Endothelial cell of umbilical vein (primary cell): ENCODE results near the gene VIT. TPM values are rescaled to one million over a fixed set of nuclear protein-coding genes. Genes with fewer than 3 reads are reported as not detected.

Source experiments
- BruUV-seq: library from RNA; stranded (reverse); fragments of 400-500 nt; replicated peaks from 2 replicates; lab custom pipeline; 2021; lab: Mats Ljungman, UMichigan
- CTCF ChIA-PET: fragments of 300-600, 350-600 bp; sonication (Branson Sonifier 250); formaldehyde crosslinking; loops from one replicate; lab custom pipeline; 2021; ENCODE audit warnings: antibody characterized with exemption, inconsistent platforms; lab: Charles Lee
- POLR2A ChIA-PET: fragments of 300-600, 350-600 bp; sonication (Branson Sonifier 250); formaldehyde crosslinking; loops from one replicate; lab custom pipeline; 2021; ENCODE audit warnings: antibody characterized with exemption, inconsistent platforms; lab: Charles Lee
- DNase-seq: peaks from one replicate; pipeline ENCODE4 v3.0.0-alpha.2; 2011; ENCODE audit warnings: low read depth, low spot score
- FAIRE-seq: peaks from 2 replicates; lab custom pipeline; 2011; peaks lifted over from hg19 to GRCh38; lab: Jason Lieb, UNC
- H2AFZ ChIP-seq: 2 replicates; pipeline ENCODE4 v1.6.0; 2012; ENCODE audit warnings: low read depth, low read length, control low read depth, inconsistent platforms
- H3K27ac ChIP-seq: 2 replicates; pipeline ENCODE4 v1.5.1; 2011; ENCODE audit warnings: low read depth, mild to moderate bottlenecking, control low read depth, low read length, moderate library complexity; ENCODE audit not compliant: insufficient read depth
- H3K27me3 ChIP-seq, 2 experiments: 2 replicates each; pipeline versions ENCODE4 v1.6.0 to v1.6.1; 2011; ENCODE audit warnings: low read length in 2 of 2, mixed read lengths in 1 of 2; ENCODE audit not compliant: control insufficient read depth in 2 of 2, insufficient read depth in 2 of 2
- H3K36me3 ChIP-seq, 2 experiments: 2 replicates in 1 of 2; 3 replicates in 1 of 2; pipeline ENCODE4 v1.5.1; 2011; ENCODE audit warnings: low read length in 2 of 2, mild to moderate bottlenecking in 1 of 2, moderate library complexity in 1 of 2; ENCODE audit not compliant: control insufficient read depth in 2 of 2, insufficient read depth in 2 of 2; ENCODE audit errors: extremely low read depth in 1 of 2
- H3K4me1 ChIP-seq: 3 replicates; pipeline ENCODE4 v1.5.1; 2011; ENCODE audit warnings: mild to moderate bottlenecking, low read length; ENCODE audit not compliant: control insufficient read depth, insufficient read depth; ENCODE audit errors: extremely low read depth
- H3K4me2 ChIP-seq: 2 replicates; pipeline ENCODE4 v1.6.1; 2011; ENCODE audit warnings: low read length, control low read depth, mixed read lengths; ENCODE audit not compliant: insufficient read depth
- H3K4me3 ChIP-seq, 3 experiments: fragments of 200-600 bp in 1 of 3; sonication (generic), shearing (Covaris generic) in 1 of 3; replicated peaks in 1 of 3; 2 replicates each; pipeline ENCODE4 v1.5.1; 2011 to 2016; ENCODE audit warnings: control low read depth in 3 of 3, low read length in 3 of 3, mild to moderate bottlenecking in 2 of 3, inconsistent platforms in 1 of 3, low read depth in 1 of 3, moderate library complexity in 1 of 3; ENCODE audit not compliant: insufficient read depth in 1 of 3
- H3K79me2 ChIP-seq: 2 replicates; pipeline ENCODE4 v1.6.0; 2012; ENCODE audit warnings: low read length, inconsistent platforms; ENCODE audit not compliant: control insufficient read depth, insufficient read depth
- H3K9ac ChIP-seq: replicated peaks from 2 replicates; pipeline ENCODE3; 2011; ENCODE audit warnings: low read length, control low read depth; ENCODE audit not compliant: insufficient read depth; ENCODE audit errors: extremely low read depth
- H3K9me1 ChIP-seq: replicated peaks from 3 replicates; pipeline ENCODE4 v1.6.0; 2011; ENCODE audit warnings: mild to moderate bottlenecking, low read length; ENCODE audit not compliant: control insufficient read depth, insufficient read depth; ENCODE audit errors: extremely low read depth
- H3K9me3 ChIP-seq: replicated peaks from 2 replicates; pipeline ENCODE4 v1.5.1; 2012; ENCODE audit warnings: low read length, inconsistent platforms; ENCODE audit not compliant: control insufficient read depth, insufficient read depth
- H4K20me1 ChIP-seq: replicated peaks from 2 replicates; pipeline ENCODE3; 2011; ENCODE audit warnings: mild to moderate bottlenecking, low read length; ENCODE audit not compliant: control insufficient read depth, insufficient read depth; ENCODE audit errors: extremely low read depth
- CTCF ChIP-seq, 2 donors: IDR thresholded peaks; 1 replicate in 1 of 2; 2 replicates in 1 of 2; pipeline ENCODE4 v1.5.1; 2011; ENCODE audit warnings: low read length in 2 of 2, mild to moderate bottlenecking in 2 of 2, moderate library complexity in 2 of 2, control low read depth in 1 of 2, inconsistent platforms in 1 of 2, low read depth in 1 of 2; ENCODE audit not compliant: insufficient read depth in 1 of 2; ENCODE audit errors: extremely low read depth in 1 of 2
- EZH2 ChIP-seq: IDR thresholded peaks from 2 replicates; pipeline ENCODE4 v1.6.1; 2012; ENCODE audit warnings: borderline replicate concordance, low read depth, mild to moderate bottlenecking, moderate library complexity, low read length, inconsistent platforms; ENCODE audit not compliant: severe bottlenecking
- FOS ChIP-seq: IDR thresholded peaks from 2 replicates; pipeline ENCODE4 v1.6.1; 2011; ENCODE audit warnings: mild to moderate bottlenecking, low read length, moderate library complexity, borderline replicate concordance; ENCODE audit not compliant: insufficient read depth
- GATA2 ChIP-seq: IDR thresholded peaks from 2 replicates; pipeline ENCODE4 v1.7.0; 2011; ENCODE audit warnings: low read depth, mild to moderate bottlenecking, moderate library complexity, mixed read lengths, low read length; ENCODE audit not compliant: insufficient read length, insufficient read depth
- JUN ChIP-seq: IDR thresholded peaks from 2 replicates; pipeline ENCODE4 v1.6.1; 2011; ENCODE audit warnings: borderline replicate concordance, low read depth; ENCODE audit not compliant: insufficient read length, insufficient read depth
- MAX ChIP-seq: IDR thresholded peaks from 2 replicates; pipeline ENCODE4 v1.6.1; 2011; ENCODE audit not compliant: insufficient read depth, insufficient read length
- MYC ChIP-seq: IDR thresholded peaks from one replicate; pipeline ENCODE4 v1.6.1; 2011; ENCODE audit warnings: mild to moderate bottlenecking, low read depth, low read length
- POLR2A ChIP-seq: IDR thresholded peaks from 2 replicates; pipeline ENCODE4 v1.6.1; 2012; ENCODE audit warnings: low read depth, mild to moderate bottlenecking, control low read depth, low read length
- POLR2AphosphoS5 ChIP-seq: IDR thresholded peaks from 2 replicates; pipeline ENCODE4 v1.6.1; 2012; ENCODE audit warnings: low read depth, mild to moderate bottlenecking, control low read depth, low read length, moderate library complexity; ENCODE audit not compliant: insufficient read depth
- dilution Hi-C: fragments of 300-500 bp; cut with MboI; formaldehyde crosslinking; loops from one replicate; pipeline ENCODE4 v1.15.0; 2019; ENCODE audit warnings: low sequenced_read_pairs; ENCODE audit not compliant: extremely low pct_ligation_motif_present
- intact Hi-C: fragments of 100-400 bp; cut with micrococcal nuclease; formaldehyde crosslinking; loops from one replicate; pipeline ENCODE4 v1.10.0; 2022
- polyA plus RNA-seq, 4 experiments: library from polyadenylated mRNA; depleted of rRNA in 3 of 4; stranded (reverse) in 3 of 4; unstranded in 1 of 4; fragments of >200 nt; gene quantifications; 2 replicates each; pipeline versions ENCODE4 v1.2.1 to v1.2.3, GENCODE V29; 2011 to 2012; ENCODE audit warnings: missing spikeins in 1 of 4
- total RNA-seq: library from RNA; stranded (reverse); gene quantifications from 2 replicates; pipeline ENCODE4 v1.2.3, GENCODE V29; 2021

The VIT gene
- total and polyA plus RNA-seq, 2 donors (not counting 3 experiments of a cell fraction or from before 2014, with no cell fraction given) = 0.54 to 0.88 TPM

- no peaks in the 10 kb centered on the region for H3K79me2 ChIP-seq
- intact Hi-C loops = no loop called here
Observed at GRCh38 chr2:36700311-36700710, 3.8 kb downstream of the VIT start.

GRCh38 chr2:36701391-36701795 is 4.9 kb downstream of the VIT start:
- ChIA-PET POLR2A (no interaction called here), CTCF (no interaction called here)

More at GRCh38 chr2:36700311-36700710, 3.8 kb downstream of the VIT start:
- dilution Hi-C loops = no loop called here
- no peak overlapping the region for H3K4me2 ChIP-seq
- H3K36me3 ChIP-seq = no peaks in the 10 kb centered on the region
- no peaks in the 10 kb centered on the region for H3K27me3 ChIP-seq
- peaks cover 30% of the 10 kb centered on the region for H3K4me1 ChIP-seq
- H3K27ac ChIP-seq = no peak overlapping the region
- BruUV-seq = no TSS peak
- H2AFZ ChIP-seq = no peak overlapping the region
- no peak overlapping the region for H3K4me3 ChIP-seq
- FAIRE-seq (no peak), DNase-seq (no peak)
- TF ChIP-seq GATA2 = no peak
- H3K9me1 ChIP-seq = no peaks in the 10 kb centered on the region
- no peak overlapping the region for H3K9ac ChIP-seq
- H3K9me3 ChIP-seq = no peaks in the 10 kb centered on the region
- H4K20me1 ChIP-seq = no peaks in the 10 kb centered on the region
- ChIA-PET POLR2A (no interaction called here), CTCF (no interaction called here)

More at GRCh38 chr2:36701391-36701795, 4.9 kb downstream of the VIT start:
- DNase-seq = no peak
- Histone ChIP-seq H3K27ac (no peak overlapping the region), H3K36me3 (no peaks in the 10 kb centered on the region), H3K79me2 (no peaks in the 10 kb centered on the region), H3K4me1 (peaks cover 20% of the 10 kb centered on the region), H3K9me1 (no peaks in the 10 kb centered on the region), H4K20me1 (no peaks in the 10 kb centered on the region), H3K9me3 (no peaks in the 10 kb centered on the region), H3K4me3 (no peak overlapping the region), H3K9ac (no peak overlapping the region), H2AFZ (no peak overlapping the region), H3K27me3 (no peaks in the 10 kb centered on the region), H3K4me2 (no peak overlapping the region)
- no peak for FAIRE-seq
- no TSS peak for BruUV-seq
- intact Hi-C loops = no loop called here
- no peak for TF ChIP-seq CTCF (IDR thresholded peaks at IDR 0.05; ENCODE audit: extremely low read depth in 1 of 2, insufficient read depth in 1 of 2, low read depth in 1 of 2, low read length in 2 of 2)
- no peak for TF ChIP-seq EZH2
- TF ChIP-seq MAX = no peak
- TF ChIP-seq POLR2A = no peak
- no peak for TF ChIP-seq JUN
- no peak for TF ChIP-seq GATA2
- TF ChIP-seq FOS = no peak
- TF ChIP-seq MYC = no peak
- no peak for TF ChIP-seq POLR2AphosphoS5
- dilution Hi-C loops = no loop called here
